Omental fat pad (tissue), 4 donors: Measurements from ENCODE around the gene RPL18A. TPM values are rescaled to one million over a fixed set of nuclear protein-coding genes. Genes with fewer than 3 reads are reported as not detected.

Experiments
- ATAC-seq: fragments of 150-250 bp; one replicate; pipeline ENCODE4 v1.9.1; 2016; ENCODE audit warnings: mild to moderate bottlenecking, moderate library complexity; ENCODE audit not compliant: low FRiP score
- DNase-seq: peaks from one replicate; pipeline ENCODE4 v3.0.0-alpha.2; 2019; ENCODE audit warnings: low spot score
- CTCF ChIP-seq, 3 donors: fragments of 450-650 bp; IDR thresholded peaks; one replicate each; pipeline ENCODE4 v1.5.1; 2016 to 2017; ENCODE audit warnings: antibody characterized with exemption in 3 of 3, mild to moderate bottlenecking in 3 of 3, moderate library complexity in 2 of 3
- small RNA-seq: library from RNA; depleted of rRNA; stranded (forward); fragments of <200 nt; gene quantifications from one replicate; pipeline ENCODE3, GENCODE V24; 2016
- total RNA-seq, 4 donors: library from RNA; depleted of rRNA; stranded (reverse); fragments of >200 nt; gene quantifications; one replicate each; pipeline ENCODE4 v1.1.0, GENCODE V29; 2016

Gene RPL18A
- total RNA-seq, 4 donors from 2014 or later, result 1,225 to 1,599 (median 1,335) TPM

- ATAC-seq (no peak), DNase-seq (no peak)
- no peak for TF ChIP-seq CTCF (IDR thresholded peaks at IDR 0.05)
These were observed 30.0 kb downstream of the RPL18A start for GRCh38 chr19:17889609-17890214.

- no peak for DNase-seq
- ATAC-seq, result no peak
- TF ChIP-seq CTCF (IDR thresholded peaks at IDR 0.05), result no peak
These were observed 34.1 kb downstream of the RPL18A start for GRCh38 chr19:17893766-17894165.

- ATAC-seq (no peak), DNase-seq (no peak)
- TF ChIP-seq CTCF (IDR thresholded peaks at IDR 0.05), result no peak
These were observed 43.0 kb downstream of the RPL18A start for GRCh38 chr19:17902701-17903100.

- TF ChIP-seq CTCF (IDR thresholded peaks at IDR 0.05), result no peak
- ATAC-seq (no peak), DNase-seq (no peak)
These were observed 48.5 kb downstream of the RPL18A start for GRCh38 chr19:17908244-17908643.

GRCh38 chr19:17909003-17909732 is 49.5 kb downstream of the RPL18A start:
- DNase-seq (no peak), ATAC-seq (no peak)
- no peak for TF ChIP-seq CTCF (IDR thresholded peaks at IDR 0.05)

- no peak for TF ChIP-seq CTCF (IDR thresholded peaks at IDR 0.05)
- ATAC-seq (no peak), DNase-seq (no peak)
These were observed 51.2 kb downstream of the RPL18A start for GRCh38 chr19:17910791-17911360.

Small RNA genes lying within 50 kb of the gene (small RNA-seq; reads per million reads assigned to genes)
- gene SNORA68, result not detected

Other genes with a start within 250 kb of the RPL18A start
- under 1 TPM; 0.09 to 0.24 (median 0.14) TPM for gene UNC13A, start 171.6 kb upstream of the RPL18A start, total RNA-seq
- gene MAP1S, start 140.4 kb upstream of the RPL18A start, total RNA-seq, result 10 to 100 TPM; 19.4 to 35.9 (median 23.8) TPM
- 1 to 10 TPM; 3.1 to 7.4 (median 4.9) TPM for gene FCHO1, start 108.4 kb upstream of the RPL18A start, total RNA-seq
- gene B3GNT3, start 64.8 kb upstream of the RPL18A start, total RNA-seq, result under 1 TPM in 2 of 4 donors, not detected in 2; 0.19 to 0.32 TPM
- 1 to 10 TPM in 1 of 4 donors, not detected in 3; 2.7 TPM for gene INSL3, start 38.4 kb upstream of the RPL18A start, total RNA-seq
- gene JAK3, start 11.9 kb upstream of the RPL18A start, total RNA-seq, result 10 to 100 TPM in 2 of 4 donors, 1 to 10 TPM in 2; 2.3 to 25.1 (median 13.4) TPM
- gene SLC5A5, start 12.0 kb downstream of the RPL18A start, total RNA-seq, result under 1 TPM in 1 of 4 donors, not detected in 3; 0.09 TPM
- gene CCDC124, start 73.1 kb downstream of the RPL18A start, total RNA-seq, result 10 to 100 TPM; 34.7 to 73.4 (median 49.5) TPM
- 1 to 10 TPM in 1 of 4 donors, under 1 TPM in 2, not detected in 1; 0.12 to 1.0 (median 0.88) TPM for gene KCNN1, start 107.2 kb downstream of the RPL18A start, total RNA-seq
- 100 to 1,000 TPM in 1 of 4 donors, 10 to 100 TPM in 3; 16.0 to 117 (median 30.3) TPM for gene ARRDC2, start 148.3 kb downstream of the RPL18A start, total RNA-seq
- gene IL12RB1, start 227.0 kb downstream of the RPL18A start, total RNA-seq, result 1 to 10 TPM; 1.1 to 4.4 (median 1.6) TPM
- 10 to 100 TPM in 2 of 4 donors, 1 to 10 TPM in 2; 4.5 to 14.8 (median 8.9) TPM for gene MAST3, start 237.9 kb downstream of the RPL18A start, total RNA-seq